CD4-positive, alpha-beta T cell treated with Interleukin-4 for 4 hours (primary cell): ENCODE measurements around the gene SEMA3C.
"Not testable (repeated sequence)": the region's sequence is repeated elsewhere in the genome, so short reads cannot be mapped to it uniquely, and the experiment has no call there.

Source experiments
- DNase-seq: peaks from one replicate; pipeline ENCODE4 v3.0.0-alpha.2; 2020

Gene SEMA3C

DNA sequence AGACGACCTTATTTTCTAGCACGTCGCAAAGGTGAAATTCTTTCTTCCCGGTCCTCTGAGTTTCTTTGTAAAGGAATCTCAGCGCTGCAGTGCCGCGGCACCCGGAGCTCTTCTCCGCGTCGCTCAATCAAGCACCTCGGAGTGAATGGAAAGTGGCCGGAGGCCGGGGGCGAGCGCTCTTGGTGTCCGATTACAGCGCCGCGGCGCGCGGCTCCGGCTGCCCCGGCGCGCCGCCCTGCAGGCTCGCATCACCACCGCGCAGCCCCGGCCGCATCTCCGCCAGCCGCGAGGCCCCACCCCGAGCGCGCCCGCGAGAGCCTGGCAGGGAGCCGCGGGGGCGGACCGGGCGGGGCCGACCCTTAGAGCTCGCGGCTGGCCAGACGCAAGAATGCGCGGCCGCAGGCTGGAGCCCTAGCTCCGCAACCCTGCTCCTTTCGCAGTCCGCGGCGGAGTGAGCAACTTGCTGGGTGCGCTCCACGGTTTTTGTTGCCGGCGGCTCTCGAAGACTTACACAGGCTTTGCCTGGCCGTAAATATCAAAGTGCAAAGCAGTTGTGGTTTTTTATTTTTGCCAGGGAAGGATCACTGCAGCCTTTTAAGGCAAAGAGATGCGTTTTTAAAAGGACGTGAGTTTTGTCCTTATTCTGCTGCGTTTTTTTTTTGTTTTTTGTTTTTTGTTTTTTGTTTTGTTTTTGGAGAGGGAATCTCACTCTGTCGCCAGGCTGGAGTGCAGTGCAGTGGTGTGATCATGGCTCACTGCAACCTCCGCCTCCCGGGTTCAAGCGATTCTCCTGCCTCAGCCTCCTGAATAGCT is at the start of gene SEMA3C:
SEMA3C (minus strand) TSS at position 143 of the 813 bp plus-strand sequence. CDS start 2,270 bp downstream, outside the sequence.
- no peak for DNase-seq

GRCh38 chr7:80968606-80969005 is 49.8 kb upstream of the SEMA3C start:
- DNase-seq: no peak

DNA sequence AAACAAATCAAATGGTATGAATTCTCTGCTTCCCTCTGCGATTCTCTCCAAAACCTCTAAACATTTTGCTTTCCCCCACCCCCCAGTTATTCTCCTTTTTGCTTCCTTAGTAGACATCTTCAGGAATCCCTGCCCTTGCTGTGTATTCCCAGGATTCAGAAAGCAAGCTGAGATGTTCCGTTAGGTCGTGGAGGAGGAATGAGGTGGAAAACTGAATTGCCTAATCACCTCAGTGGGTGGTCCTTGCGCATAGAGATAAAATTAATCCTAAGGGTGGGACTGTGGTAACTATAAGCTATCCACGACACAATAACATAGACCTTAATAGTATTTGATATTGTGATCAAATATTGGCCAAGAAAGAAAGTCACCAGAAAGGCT is 49.1 kb upstream of the SEMA3C start:
- no peak for DNase-seq

DNA sequence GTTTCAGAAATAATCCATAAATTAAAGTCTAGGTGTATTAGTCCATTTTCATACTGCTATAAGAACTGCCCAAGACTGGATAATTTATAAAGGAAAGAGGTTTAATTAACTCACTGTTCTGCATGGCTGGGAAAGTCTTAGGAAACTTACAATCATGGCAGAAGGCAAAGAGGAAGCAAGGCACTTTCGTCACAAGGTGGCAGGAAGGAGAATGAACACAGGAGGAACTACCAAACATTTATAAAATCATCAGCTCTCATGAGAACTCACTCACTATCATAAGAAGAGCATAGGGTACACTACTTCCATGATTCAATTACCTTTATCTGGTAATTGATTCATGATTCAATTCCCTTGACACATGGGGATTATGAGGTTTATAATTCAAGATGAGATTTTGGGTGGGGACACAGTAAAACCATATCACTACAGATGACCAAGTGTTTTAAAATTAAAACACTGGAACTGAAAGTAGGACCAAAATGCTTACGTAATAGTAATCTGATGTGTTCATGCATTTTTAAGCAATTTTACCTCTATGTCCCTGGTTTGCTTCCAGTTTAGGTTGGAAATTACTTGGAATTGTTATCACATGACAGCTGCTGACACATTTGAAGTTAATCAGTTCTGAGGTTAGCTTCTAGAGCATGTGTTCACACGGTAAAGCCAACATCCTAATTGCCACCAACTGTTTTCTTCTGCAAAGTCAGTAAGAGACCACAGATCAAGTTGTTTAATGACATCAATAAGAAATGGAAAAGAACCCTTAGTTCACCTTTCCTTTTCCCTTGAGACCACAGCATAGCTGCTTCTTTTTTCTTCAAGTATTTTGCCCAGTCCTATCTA is 48.4 kb upstream of the SEMA3C start:
- no peak for DNase-seq

DNA sequence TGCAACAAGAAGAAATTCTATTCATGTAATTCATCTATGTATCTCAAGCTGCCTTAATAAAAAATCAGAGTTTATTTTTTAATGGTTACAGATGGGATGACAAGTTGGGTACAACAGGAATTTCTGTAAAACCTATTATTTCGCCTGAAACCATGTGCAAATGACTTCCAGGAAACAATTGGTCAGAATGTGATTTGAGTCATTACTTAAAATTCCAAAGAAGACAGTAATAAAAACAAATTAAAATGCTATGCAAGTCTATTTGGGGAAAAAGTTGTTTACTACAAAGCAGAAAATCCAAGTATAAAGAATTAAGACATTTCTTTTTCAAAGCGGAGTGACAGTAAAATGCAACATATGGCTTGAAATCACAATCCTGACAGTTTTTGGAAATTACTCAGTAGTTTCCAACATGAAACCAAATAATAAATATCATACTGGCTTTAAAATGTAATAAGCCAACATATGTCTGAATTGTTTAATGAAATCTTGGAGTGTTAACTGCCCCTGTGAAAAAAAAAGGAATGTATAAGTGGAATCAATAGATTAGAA is 41.5 kb upstream of the SEMA3C start:
- no peak for DNase-seq

DNA sequence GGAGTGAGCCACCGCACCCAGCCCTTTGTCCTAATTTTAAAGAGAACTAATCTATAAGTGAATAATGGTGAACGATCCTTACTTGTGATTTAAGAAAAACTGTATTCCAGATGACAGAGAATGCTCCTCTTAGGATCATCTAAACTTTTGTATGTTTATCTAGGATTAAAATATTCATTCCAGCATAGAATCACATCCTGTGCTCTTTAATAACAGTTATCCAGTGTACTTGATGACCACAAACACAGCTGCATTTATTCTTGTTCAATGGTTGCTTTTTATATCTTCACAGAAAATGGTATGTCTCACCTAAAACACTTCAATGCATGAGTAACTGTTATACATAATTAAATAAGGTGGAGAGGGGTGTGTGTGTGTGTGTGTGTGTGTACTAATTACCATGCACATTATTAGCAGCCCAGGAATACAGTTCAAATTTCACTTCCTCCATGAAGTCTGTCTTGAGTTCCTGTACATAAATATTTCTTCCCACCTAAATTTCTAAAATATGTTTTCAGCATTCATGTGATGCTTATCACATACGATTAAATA is 38.5 kb upstream of the SEMA3C start:
- no peak for DNase-seq

- no peak for DNase-seq
These were observed 35.3 kb upstream of the SEMA3C start for GRCh38 chr7:80954191-80954590.

DNA sequence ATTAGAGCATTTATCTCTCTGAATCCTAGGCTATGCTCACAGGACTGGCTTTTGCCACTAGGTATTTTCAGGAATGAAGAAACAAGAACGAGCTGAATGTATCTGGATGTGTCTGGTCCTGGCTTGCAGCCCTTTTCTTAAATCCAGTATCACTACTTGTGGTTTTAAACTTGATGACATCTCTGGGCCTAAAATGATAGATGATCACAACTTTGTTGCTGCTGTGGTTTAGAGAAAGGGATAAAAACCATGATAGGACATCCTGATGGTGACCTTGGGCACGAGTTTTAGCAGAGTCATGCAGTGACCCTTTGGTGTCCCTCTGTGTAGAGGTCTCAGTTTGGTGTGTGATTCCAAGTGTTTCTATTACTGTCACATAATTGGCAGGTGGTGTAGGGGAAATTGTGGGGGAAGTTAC is 31.7 kb upstream of the SEMA3C start:
- no peak for DNase-seq

DNA sequence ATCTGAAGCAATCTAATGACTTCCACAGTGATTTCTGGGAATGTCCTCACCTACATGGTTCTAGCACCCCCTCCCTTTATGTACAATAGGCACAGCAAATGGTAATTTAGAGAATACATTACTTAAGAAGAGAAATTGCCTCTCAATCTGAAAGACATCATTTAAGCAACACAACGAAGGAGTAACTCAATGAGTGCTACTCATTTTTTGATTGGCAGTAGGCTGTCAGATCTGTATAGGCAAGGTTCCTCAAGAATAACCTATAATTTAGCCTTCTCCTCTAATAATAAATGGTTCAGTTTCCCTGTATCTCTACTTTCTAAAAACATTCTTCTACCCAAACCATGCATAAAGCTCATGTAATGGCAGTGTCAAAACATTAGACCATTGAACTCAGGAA is 30.6 kb upstream of the SEMA3C start:
- DNase-seq: no peak

DNA sequence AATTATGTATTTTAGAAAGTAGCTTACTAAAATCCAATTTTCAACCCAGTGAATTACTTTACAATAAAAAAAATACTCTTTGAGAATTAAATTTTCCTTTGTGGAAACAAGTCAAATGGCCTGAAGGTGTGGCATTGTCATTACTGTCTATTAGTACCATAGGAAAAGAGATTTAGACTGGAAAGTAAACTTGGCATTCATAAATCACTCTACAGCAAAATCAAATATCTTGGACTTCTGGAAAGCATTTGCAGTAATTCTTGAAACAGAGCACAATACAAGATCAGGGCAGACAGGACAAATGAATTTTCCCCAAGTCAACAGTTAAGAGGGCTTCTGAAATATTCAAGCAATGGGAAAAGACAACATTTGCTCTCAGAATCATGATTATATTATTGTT is 28.0 kb upstream of the SEMA3C start:
- no peak for DNase-seq

DNA sequence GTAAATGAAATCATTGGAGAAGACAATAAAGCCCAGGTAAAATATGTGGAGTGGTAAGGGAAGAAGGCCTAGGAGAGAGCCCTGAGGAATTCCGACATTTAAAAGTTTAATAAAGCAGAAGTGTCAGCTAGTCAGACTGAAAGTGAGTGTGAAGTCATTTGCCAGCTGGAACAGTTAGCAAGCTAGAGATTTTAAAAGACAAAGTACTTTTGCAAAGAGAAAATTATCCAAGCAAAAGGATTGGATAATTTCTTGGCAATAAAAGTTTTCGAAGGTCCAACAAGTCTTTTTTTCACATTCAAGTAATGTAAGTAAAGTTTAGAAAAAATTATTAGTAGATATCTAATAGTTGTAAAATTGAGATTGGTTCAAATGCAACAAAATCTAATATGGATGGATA is 27.1 kb upstream of the SEMA3C start:
- DNase-seq: no peak

GRCh38 chr7:80943342-80943741 is 24.5 kb upstream of the SEMA3C start:
- DNase-seq: no peak

- no peak for DNase-seq
These were observed 23.6 kb upstream of the SEMA3C start for GRCh38 chr7:80942261-80943041.

GRCh38 chr7:80941208-80941758 is 22.4 kb upstream of the SEMA3C start:
- DNase-seq: no peak

- DNase-seq: no peak
These were observed 21.8 kb upstream of the SEMA3C start for GRCh38 chr7:80940539-80941207.

DNA sequence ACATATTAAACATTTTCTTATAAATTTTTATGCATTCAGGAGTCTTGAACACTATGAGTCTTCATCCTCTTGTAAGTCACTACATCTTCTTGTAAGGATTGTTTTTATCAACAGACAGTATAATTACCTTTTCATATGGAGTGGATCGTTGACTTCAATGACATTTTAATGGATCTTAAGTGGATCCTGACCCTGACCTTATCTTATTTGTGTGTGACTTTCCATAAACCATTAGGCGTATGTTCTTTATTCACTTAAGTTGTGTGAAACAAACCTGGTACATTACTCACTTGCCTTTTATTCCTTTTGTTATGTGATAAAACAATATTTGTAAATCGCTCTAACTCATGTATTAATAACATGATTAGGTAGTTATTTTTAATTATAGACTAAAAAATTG is 18.5 kb upstream of the SEMA3C start:
- DNase-seq: no peak

GRCh38 chr7:80935991-80936780 is 17.3 kb upstream of the SEMA3C start:
- DNase-seq: no peak

DNA sequence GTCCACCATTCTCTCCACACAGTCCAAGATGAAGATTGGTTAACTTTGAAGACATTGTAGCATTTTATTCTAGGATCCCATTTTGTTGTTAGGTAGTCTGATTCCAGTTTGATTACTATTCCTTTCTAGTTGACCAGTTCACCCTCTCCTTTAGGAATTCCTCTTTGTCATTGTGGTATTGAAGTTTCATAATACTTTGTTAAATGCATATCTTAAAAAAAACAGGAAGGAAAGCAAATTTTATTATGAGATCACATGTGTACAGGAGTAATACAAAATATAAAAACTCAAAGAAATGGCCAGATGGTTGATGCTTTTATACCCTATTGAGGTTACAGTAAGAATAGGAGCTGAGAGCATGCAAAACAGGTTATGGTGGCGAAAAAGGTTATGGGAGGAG is 15.5 kb upstream of the SEMA3C start:
- no peak for DNase-seq

GRCh38 chr7:80932536-80932935 is 13.7 kb upstream of the SEMA3C start:
- no peak for DNase-seq

DNA sequence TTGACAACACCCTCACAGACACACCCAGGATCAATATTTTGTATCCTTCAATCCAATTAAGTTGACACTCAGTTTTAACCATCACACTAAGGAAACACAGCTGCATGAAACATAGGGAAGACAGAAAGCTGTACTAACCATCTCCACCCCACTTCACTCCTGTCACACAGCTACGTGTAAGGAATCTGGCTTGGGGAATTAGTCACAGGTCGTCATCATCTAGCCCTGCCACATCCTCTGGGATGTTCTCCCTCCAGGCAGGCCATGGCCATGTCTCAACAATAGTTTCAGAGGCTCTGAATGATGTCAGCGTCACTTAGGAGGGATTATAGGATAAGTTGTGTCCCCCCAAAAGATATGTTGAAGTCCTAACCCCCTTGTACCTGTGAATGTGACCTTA is 10.8 kb upstream of the SEMA3C start:
- no peak for DNase-seq

DNA sequence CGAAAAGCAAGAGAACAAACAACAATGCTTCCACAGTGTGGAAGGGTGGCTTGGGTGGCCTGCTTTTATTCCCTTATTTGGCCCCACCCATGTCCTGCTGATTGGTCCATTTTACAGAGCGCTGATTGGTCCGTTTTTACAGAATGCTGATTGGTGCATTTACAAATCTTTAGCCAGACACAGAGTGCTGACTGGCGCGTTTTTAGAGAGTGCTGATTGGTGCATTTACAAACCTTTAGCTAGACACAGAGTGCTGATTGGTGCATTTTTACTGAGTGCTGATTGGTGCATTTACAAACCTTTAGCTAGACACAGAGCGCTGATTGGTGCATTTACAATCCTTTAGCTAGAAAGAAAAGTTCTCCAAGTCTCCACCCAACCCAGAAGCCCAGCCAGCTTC is 8.1 kb upstream of the SEMA3C start:
- not testable (repeated sequence) for DNase-seq
